KG1 (cell line): ENCODE measurements around the gene UBE2N.

ENCODE experiments used
- DNase-seq: peaks from one replicate; lab custom pipeline; 2025; lab: John Stamatoyannopoulos, UW

Gene UBE2N

GRCh38 chr12:93379981-93380361, 61.8 kb downstream of the UBE2N start:
- no peak for DNase-seq

GRCh38 chr12:93379326-93379980, 62.3 kb downstream of the UBE2N start:
- peak; percentile 63 for DNase-seq

- peak; percentile 63 for DNase-seq
These were observed 62.8 kb downstream of the UBE2N start for GRCh38 chr12:93378998-93379325.

- peak; percentile 62 for DNase-seq
These were observed 63.4 kb downstream of the UBE2N start for GRCh38 chr12:93378196-93378997.

- peak; percentile 85 for DNase-seq
These were observed 64.2 kb downstream of the UBE2N start, which contains the start of gene NUDT4 for GRCh38 chr12:93377252-93378195. TSS of gene NUDT4 (plus strand) at chr12:93377925. CDS start at chr12:93378323, 398 bp downstream.

GRCh38 chr12:93376436-93377251, 65.1 kb downstream of the UBE2N start:
- no peak for DNase-seq

GRCh38 chr12:93375906-93376305, 65.8 kb downstream of the UBE2N start:
- no peak for DNase-seq

GRCh38 chr12:93373961-93374656, 67.6 kb downstream of the UBE2N start:
- no peak for DNase-seq

GRCh38 chr12:93370947-93371346, 70.8 kb downstream of the UBE2N start:
- no peak for DNase-seq

GRCh38 chr12:93369505-93369904, 72.2 kb downstream of the UBE2N start:
- no peak for DNase-seq

GRCh38 chr12:93368766-93369165, 73.0 kb downstream of the UBE2N start:
- no peak for DNase-seq

GRCh38 chr12:93366422-93366821, 75.3 kb downstream of the UBE2N start:
- DNase-seq = no peak

GRCh38 chr12:93365616-93366405, 75.9 kb downstream of the UBE2N start:
- DNase-seq = no peak

GRCh38 chr12:93363841-93364297, 77.9 kb downstream of the UBE2N start:
- peak; percentile 32 for DNase-seq

- no peak for DNase-seq
These were observed 80.4 kb downstream of the UBE2N start for GRCh38 chr12:93361151-93361919.

- DNase-seq = no peak
These were observed 81.1 kb downstream of the UBE2N start for GRCh38 chr12:93360688-93361087.

GRCh38 chr12:93358821-93359220, 82.9 kb downstream of the UBE2N start:
- DNase-seq = no peak

- no peak for DNase-seq
These were observed 83.7 kb downstream of the UBE2N start for GRCh38 chr12:93358058-93358457.

GRCh38 chr12:93356214-93356613, 85.5 kb downstream of the UBE2N start:
- DNase-seq = no peak
